H1 (cell line): ENCODE measurements around the gene HOXC11. TPM values are rescaled to one million over a fixed set of nuclear protein-coding genes. Genes with fewer than 3 reads are reported as not detected.

ENCODE experiments used
- CTCF ChIA-PET: fragments of 300-600 bp; sonication (Branson Sonifier 250); formaldehyde crosslinking; loops from one replicate; lab custom pipeline; 2021; ENCODE audit not compliant: partially characterized antibody; lab: Charles Lee
- POLR2A ChIA-PET: fragments of 300-600 bp; sonication (Branson Sonifier 250); formaldehyde crosslinking; loops from one replicate; lab custom pipeline; 2021; ENCODE audit warnings: inconsistent platforms; ENCODE audit not compliant: partially characterized antibody; lab: Charles Lee
- DNase-seq, 2 experiments: peaks; one replicate each; pipeline versions ENCODE4 v3.0.0 to v3.0.0-alpha.2; 2010 to 2022; ENCODE audit warnings: low spot score in 2 of 2, low read depth in 1 of 2, mixed read lengths in 1 of 2
- FAIRE-seq: peaks from 2 replicates; lab custom pipeline; 2011; peaks lifted over from hg19 to GRCh38; lab: Jason Lieb, UNC
- H2AFZ ChIP-seq: 2 replicates; pipeline ENCODE4 v1.8.1; 2012; ENCODE audit warnings: low read length, inconsistent platforms
- H2AK5ac ChIP-seq: 2 replicates; pipeline ENCODE4 v1.6.1; 2013; ENCODE audit warnings: low read depth, low read length
- H2BK120ac ChIP-seq: replicated peaks from 2 replicates; pipeline ENCODE3; 2013; ENCODE audit warnings: low read depth, low read length, inconsistent platforms
- H2BK12ac ChIP-seq: 2 replicates; pipeline ENCODE4 v1.6.1; 2013; ENCODE audit warnings: low read depth, low read length
- H2BK15ac ChIP-seq: 2 replicates; pipeline ENCODE4 v1.6.1; 2013; ENCODE audit warnings: low read length
- H2BK20ac ChIP-seq: 2 replicates; pipeline ENCODE4 v1.6.1; 2013; ENCODE audit warnings: low read length
- H2BK5ac ChIP-seq: 2 replicates; pipeline ENCODE4 v1.6.1; 2013; ENCODE audit warnings: low read depth, low read length
- H3K14ac ChIP-seq: 2 replicates; pipeline ENCODE4 v1.6.1; 2013; ENCODE audit warnings: inconsistent platforms; ENCODE audit not compliant: insufficient read length
- H3K18ac ChIP-seq: 2 replicates; pipeline ENCODE4 v1.6.1; 2013; ENCODE audit warnings: low read length; ENCODE audit errors: extremely low read depth
- H3K23ac ChIP-seq: 2 replicates; pipeline ENCODE4 v1.6.1; 2013; ENCODE audit warnings: inconsistent platforms; ENCODE audit not compliant: insufficient read length
- H3K23me2 ChIP-seq: 2 replicates; pipeline ENCODE4 v1.6.1; 2013; ENCODE audit warnings: low read depth, low read length
- H3K27ac ChIP-seq: 2 replicates; pipeline ENCODE4 v1.6.1; 2011; ENCODE audit warnings: low read depth, low read length, inconsistent platforms
- H3K27me3 ChIP-seq, 4 experiments: replicated peaks in 1 of 4; 1 replicate in 1 of 4; 2 replicates in 3 of 4; pipeline versions ENCODE4 v1.6.1 to v1.8.1; 2011 to 2013; ENCODE audit warnings: low read length in 3 of 4, mild to moderate bottlenecking in 3 of 4, inconsistent platforms in 2 of 4, mixed read lengths in 2 of 4, moderate library complexity in 1 of 4; ENCODE audit not compliant: control insufficient read depth in 3 of 4, insufficient read depth in 3 of 4; ENCODE audit errors: extremely low read depth in 1 of 4
- H3K36me3 ChIP-seq, 4 experiments: 2 replicates each; pipeline versions ENCODE4 v1.6.1 to v1.8.1; 2011 to 2013; ENCODE audit warnings: mild to moderate bottlenecking in 4 of 4, low read length in 3 of 4, moderate library complexity in 2 of 4, control low read depth in 1 of 4, inconsistent platforms in 1 of 4; ENCODE audit not compliant: insufficient read depth in 4 of 4, control insufficient read depth in 2 of 4
- H3K4ac ChIP-seq: replicated peaks from 2 replicates; pipeline ENCODE3; 2013; ENCODE audit warnings: low read length, low read depth, mixed read lengths, inconsistent platforms; ENCODE audit not compliant: insufficient read length
- H3K4me1 ChIP-seq, 4 experiments: replicated peaks in 1 of 4; 1 replicate in 1 of 4; 2 replicates in 3 of 4; pipeline versions ENCODE4 v1.6.1 to v1.8.1; 2011 to 2013; ENCODE audit warnings: low read length in 3 of 4, inconsistent platforms in 2 of 4, mixed read lengths in 1 of 4; ENCODE audit not compliant: insufficient read depth in 4 of 4, control insufficient read depth in 3 of 4
- H3K4me2 ChIP-seq, 2 experiments: 2 replicates each; pipeline versions ENCODE4 v1.6.1 to v1.8.1; 2011 to 2013; ENCODE audit warnings: low read depth in 2 of 2, low read length in 2 of 2, control low read depth in 1 of 2, inconsistent platforms in 1 of 2, mild to moderate bottlenecking in 1 of 2; ENCODE audit not compliant: insufficient read depth in 1 of 2
- H3K4me3 ChIP-seq, 4 experiments: fragments of 200-600, 300-600 bp in 1 of 4; sonication (generic), shearing (Covaris generic), sonication (Bioruptor Twin) in 1 of 4; 2 replicates each; pipeline versions ENCODE4 v1.5.1 to v1.8.1; 2011 to 2016; ENCODE audit warnings: low read length in 4 of 4, low read depth in 3 of 4, control low read depth in 2 of 4, inconsistent platforms in 2 of 4, mild to moderate bottlenecking in 2 of 4, mixed read lengths in 1 of 4, moderate library complexity in 1 of 4; ENCODE audit not compliant: insufficient read depth in 2 of 4; ENCODE audit errors: extremely low read depth in 1 of 4
- H3K56ac ChIP-seq: replicated peaks from 2 replicates; pipeline ENCODE3; 2013; ENCODE audit warnings: low read depth, mild to moderate bottlenecking, mixed read lengths, low read length, inconsistent platforms; ENCODE audit not compliant: insufficient read length
- H3K79me1 ChIP-seq: 2 replicates; pipeline ENCODE4 v1.6.1; 2013; ENCODE audit warnings: low read depth, low read length, control low read depth
- H3K79me2 ChIP-seq, 2 experiments: 2 replicates each; pipeline versions ENCODE4 v1.6.1 to v1.8.1; 2012 to 2013; ENCODE audit warnings: low read length in 2 of 2, mild to moderate bottlenecking in 2 of 2, inconsistent platforms in 1 of 2; ENCODE audit not compliant: insufficient read depth in 2 of 2, control insufficient read depth in 1 of 2
- H3K9ac ChIP-seq, 4 experiments: replicated peaks in 1 of 4; 1 replicate in 1 of 4; 2 replicates in 3 of 4; pipeline versions ENCODE4 v1.6.1 to v1.8.1; 2011 to 2013; ENCODE audit warnings: low read depth in 3 of 4, low read length in 3 of 4, control low read depth in 2 of 4, mild to moderate bottlenecking in 2 of 4, moderate library complexity in 2 of 4, inconsistent platforms in 1 of 4; ENCODE audit errors: extremely low read depth in 1 of 4
- H3K9me3 ChIP-seq, 2 experiments: 2 replicates each; pipeline versions ENCODE4 v1.6.1 to v1.8.1; 2012 to 2013; ENCODE audit warnings: mild to moderate bottlenecking in 2 of 2, moderate library complexity in 2 of 2, control low read depth in 1 of 2, inconsistent platforms in 1 of 2, low read depth in 1 of 2, low read length in 1 of 2, mixed read lengths in 1 of 2; ENCODE audit not compliant: insufficient read depth in 2 of 2
- H4K20me1 ChIP-seq, 2 experiments: replicated peaks in 1 of 2; 2 replicates each; pipeline versions ENCODE3 to v1.8.1; 2011 to 2013; ENCODE audit warnings: inconsistent platforms in 2 of 2, low read length in 2 of 2, mild to moderate bottlenecking in 1 of 2; ENCODE audit not compliant: insufficient read depth in 2 of 2, control insufficient read depth in 1 of 2
- H4K5ac ChIP-seq: 2 replicates; pipeline ENCODE4 v1.6.1; 2013; ENCODE audit warnings: low read length, low read depth, mixed read lengths, inconsistent platforms; ENCODE audit not compliant: insufficient read length
- H4K8ac ChIP-seq: 2 replicates; pipeline ENCODE4 v1.8.0; 2013; ENCODE audit warnings: mild to moderate bottlenecking, moderate library complexity, low read length, inconsistent platforms; ENCODE audit not compliant: insufficient read depth; ENCODE audit errors: extremely low read depth
- H4K91ac ChIP-seq: replicated peaks from 2 replicates; pipeline ENCODE3; 2013; ENCODE audit warnings: low read length, mixed read lengths, inconsistent platforms; ENCODE audit not compliant: insufficient read length
- BCL11A ChIP-seq, 2 experiments: IDR thresholded peaks; one replicate each; pipeline ENCODE4 v1.6.1; 2011; ENCODE audit warnings: low read depth in 2 of 2, low read length in 2 of 2, mild to moderate bottlenecking in 2 of 2
- CBX8 ChIP-seq: fragments of 300-800, 300-1000 bp; sonication (generic); IDR thresholded peaks from 2 replicates; pipeline ENCODE4 v1.7.1; 2016; ENCODE audit warnings: low read depth, low read length, borderline replicate concordance
- JUN ChIP-seq: IDR thresholded peaks from 2 replicates; pipeline ENCODE4 v1.6.1; 2011; ENCODE audit warnings: low read depth, mild to moderate bottlenecking, improper control_type of control experiment, low read length
- POU5F1 ChIP-seq: IDR thresholded peaks from 2 replicates; pipeline ENCODE4 v1.6.1; 2011; ENCODE audit warnings: low read depth, mild to moderate bottlenecking, low read length, moderate library complexity
- RAD21 ChIP-seq, 2 experiments: IDR thresholded peaks in 1 of 2; conservative IDR thresholded peaks in 1 of 2; 2 replicates each; pipeline ENCODE4 v1.6.1; 2011; ENCODE audit warnings: low read depth in 2 of 2, low read length in 2 of 2, improper control_type of control experiment in 1 of 2, inconsistent platforms in 1 of 2, mild to moderate bottlenecking in 1 of 2, moderate library complexity in 1 of 2
- RFX5 ChIP-seq: IDR thresholded peaks from 2 replicates; pipeline ENCODE4 v1.6.1; 2011; ENCODE audit warnings: low read depth, low read length, improper control_type of control experiment, borderline replicate concordance
- SIN3A ChIP-seq, 2 experiments: IDR thresholded peaks in 1 of 2; conservative IDR thresholded peaks in 1 of 2; 2 replicates each; pipeline ENCODE4 v1.6.1; 2011 to 2012; ENCODE audit warnings: low read length in 2 of 2, improper control_type of control experiment in 1 of 2, low read depth in 1 of 2, mild to moderate bottlenecking in 1 of 2
- SP1 ChIP-seq: IDR thresholded peaks from 2 replicates; pipeline ENCODE4 v1.6.1; 2011; ENCODE audit warnings: low read depth, low read length
- TBP ChIP-seq: IDR thresholded peaks from 2 replicates; pipeline ENCODE4 v1.6.1; 2011; ENCODE audit warnings: low read depth, low read length, improper control_type of control experiment
- TEAD4 ChIP-seq: IDR thresholded peaks from 2 replicates; pipeline ENCODE4 v1.6.1; 2012; ENCODE audit warnings: low read depth, low read length, inconsistent platforms, mixed read lengths
- YY1 ChIP-seq: IDR thresholded peaks from 2 replicates; pipeline ENCODE4 v1.6.1; 2011; ENCODE audit warnings: low read depth, mild to moderate bottlenecking, low read length
- WGBS, 2 experiments: shearing (Covaris generic) in 1 of 2; methylation state at CpG; one replicate each; pipeline versions ENCODE4 v1.1.6 to v1.1.7; 2013 to 2015; ENCODE audit warnings: low lambda C conversion rate in 2 of 2, mixed read lengths in 2 of 2, inconsistent platforms in 1 of 2, low coverage in 1 of 2, missing lambda C conversion rate in 1 of 2; ENCODE audit not compliant: insufficient replicate concordance in 2 of 2, insufficient coverage in 1 of 2, insufficient read length in 1 of 2; ENCODE audit errors: extremely low coverage in 1 of 2, missing lambda C conversion rate in 1 of 2; 5-methylcytosine and 5-hydroxymethylcytosine counted together
- polyA plus RNA-seq, 7 experiments: library from polyadenylated mRNA; depleted of rRNA in 3 of 7; stranded (reverse) in 5 of 7; unstranded in 2 of 7; fragments of >200 nt in 5 of 7; fragments of 200-250 nt in 2 of 7; gene quantifications; 1 replicate in 5 of 7; 2 replicates in 1 of 7; 4 replicates in 1 of 7; pipeline versions ENCODE4 v1.2.1 to v1.2.3, GENCODE V29; 2011 to 2013; ENCODE audit warnings: missing spikeins in 2 of 7, mixed read lengths in 2 of 7
- total RNA-seq: library from RNA; stranded (reverse); fragmentation: NEBNext Ultra II Directional; extraction: Animal tissue kit (Norgen Biotek cat#: 25700); gene quantifications from 2 replicates; pipeline ENCODE4 v1.2.1, GENCODE V29; 2021
- TF ChIP-seq, protein P1 (sequence below): IDR thresholded peaks from 2 replicates; pipeline ENCODE4 v1.6.1; 2011; ENCODE audit warnings: low read length, improper control_type of control experiment

HOXC11 gene
- total and polyA plus RNA-seq, 2 of the 8 experiments (the other 6 are each of a cell fraction or from before 2014, with no cell fraction given), result not detected

DNA sequence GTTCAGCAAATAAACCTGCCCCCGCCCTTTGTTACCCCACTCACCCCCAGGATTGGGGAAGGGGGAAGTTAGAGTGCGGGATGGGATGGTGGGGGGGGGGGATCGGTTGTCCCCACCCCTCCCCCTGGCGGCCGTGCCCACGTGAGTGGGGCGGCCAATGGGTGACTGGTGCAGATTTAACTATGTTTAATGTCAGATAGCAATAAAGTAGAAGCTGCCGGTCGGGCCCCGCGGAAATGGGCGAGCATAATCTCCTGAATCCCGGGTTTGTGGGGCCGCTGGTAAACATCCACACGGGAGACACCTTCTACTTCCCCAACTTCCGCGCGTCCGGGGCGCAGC is 18.3 kb upstream of the HOXC11 start, which contains the start of gene HOXC12:
TSS of gene HOXC12 (plus strand) at position 210 of the 342 bp plus-strand sequence. CDS start at position 237, 27 bp downstream.
- no peak within 1 kb of the TSS for H3K4ac ChIP-seq
- H2BK5ac ChIP-seq, result no peak within 1 kb of the TSS
- peak within 1 kb of the TSS in 1 of 2 experiments; percentile 19; a peak in 1 of 4 replicates for H3K4me2 ChIP-seq
- FAIRE-seq, result no peak
- H3K56ac ChIP-seq, result no peak within 1 kb of the TSS
- H3K27ac ChIP-seq, result no peak within 1 kb of the TSS
- peak within 1 kb of the TSS in 1 of 4 experiments; percentile 13; a peak in 1 of 8 replicates for H3K4me3 ChIP-seq
- WGBS, 2 experiments, result 23% methylated on average over 14 of the region's 20 CpGs; no CpG with 5 or more reads in 1 of the 2 experiments
- no peak within 1 kb of the TSS for H2BK20ac ChIP-seq
- H3K9me3 ChIP-seq, result no peaks in the 10 kb centered on the region; a peak in 1 of 4 replicates
- H3K9ac ChIP-seq, result no peak within 1 kb of the TSS
- ChIA-PET CTCF (interaction anchor here (0.6 to 5.6 kb wide), 8 partner anchors 10 to 199 kb away, joined by 3 to 40 read pairs (median 4); partner anchors contain the start of gene HOXC10), POLR2A (interaction anchor here (2.5 kb wide), 1 partner anchor 11 kb away, joined by 9 read pairs; no protein-coding TSS in a partner anchor)
- H3K79me1 ChIP-seq, result no peaks in the 10 kb centered on the region
- H3K27me3 ChIP-seq, result peaks cover 100% of the 10 kb centered on the region in 4 experiments
- peak within 1 kb of the TSS; percentile 81; the same call in 1 of the 2 replicates for H2BK15ac ChIP-seq
- DNase-seq, result no peak
- no peak within 1 kb of the TSS for H2AFZ ChIP-seq
- no peaks in the 10 kb centered on the region for H3K79me2 ChIP-seq
- H3K18ac ChIP-seq, result no peak within 1 kb of the TSS; the same call in 1 of the 2 replicates
- H3K4me1 ChIP-seq, result peaks cover 0 to 16% (median 4%) of the 10 kb centered on the region in 4 experiments; a peak in 6 of 7 replicates
- 0 out of 2 replicates have a peak within 1 kb of the TSS, but pooled peaks have one; percentile 48 for H2AK5ac ChIP-seq
- H3K36me3 ChIP-seq, result peaks cover 0 to 9% (median 0%) of the 10 kb centered on the region in 4 experiments; a peak in 1 of 8 replicates
- H4K8ac ChIP-seq, result peak within 1 kb of the TSS; percentile 82; the same call in 1 of the 2 replicates
- peaks cover 32 to 61% of the 10 kb centered on the region in 2 experiments for H4K20me1 ChIP-seq
- no peak within 1 kb of the TSS for H2BK120ac ChIP-seq
- no peaks in the 10 kb centered on the region for H3K23me2 ChIP-seq
- no peak within 1 kb of the TSS for H4K5ac ChIP-seq
- no peak within 1 kb of the TSS for H3K14ac ChIP-seq
- H2BK12ac ChIP-seq, result peak within 1 kb of the TSS; percentile 94
- H3K23ac ChIP-seq, result no peak within 1 kb of the TSS
- no peak within 1 kb of the TSS for H4K91ac ChIP-seq
- no peak for TF ChIP-seq RAD21 (IDR thresholded peaks at IDR 0.05 in 1 of 2, conservative IDR thresholded peaks at IDR 0.05 in 1 of 2; ENCODE audit: low read depth in 2 of 2, low read length in 2 of 2)
- TF ChIP-seq TBP, result no peak
- no peak for TF ChIP-seq TEAD4
- TF ChIP-seq SIN3A (conservative IDR thresholded peaks at IDR 0.05 in 1 of 2, IDR thresholded peaks at IDR 0.05 in 1 of 2; ENCODE audit: low read depth in 1 of 2, low read length in 2 of 2), result no peak
- no peak for TF ChIP-seq BCL11A (IDR thresholded peaks at IDR 0.05; ENCODE audit: low read depth in 2 of 2, low read length in 2 of 2)
- no peak for TF ChIP-seq CBX8
- TF ChIP-seq, protein P1, sequence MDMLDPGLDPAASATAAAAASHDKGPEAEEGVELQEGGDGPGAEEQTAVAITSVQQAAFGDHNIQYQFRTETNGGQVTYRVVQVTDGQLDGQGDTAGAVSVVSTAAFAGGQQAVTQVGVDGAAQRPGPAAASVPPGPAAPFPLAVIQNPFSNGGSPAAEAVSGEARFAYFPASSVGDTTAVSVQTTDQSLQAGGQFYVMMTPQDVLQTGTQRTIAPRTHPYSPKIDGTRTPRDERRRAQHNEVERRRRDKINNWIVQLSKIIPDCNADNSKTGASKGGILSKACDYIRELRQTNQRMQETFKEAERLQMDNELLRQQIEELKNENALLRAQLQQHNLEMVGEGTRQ, result no peak; the same call in 1 of the 2 replicates
- TF ChIP-seq POU5F1, result no peak
- TF ChIP-seq SP1, result no peak
- TF ChIP-seq YY1, result no peak
- TF ChIP-seq RFX5, result no peak
- no peak for TF ChIP-seq JUN
